ENCODE results near the gene NRARP. TPM values are rescaled to one million over a fixed set of nuclear protein-coding genes. Genes with fewer than 3 reads are reported as not detected.

The NRARP gene
- total and polyA plus RNA-seq, 2 of the 13 experiments (the other 11 are each of a cell fraction or from before 2014, with no cell fraction given), result 0.22 to 0.46 TPM

GRCh38 chr9:137350696-137351584, 48.9 kb upstream of the NRARP start:
- ATAC-seq (no peak; the same call in 2 of the 3 replicates), FAIRE-seq (no peak), DNase-seq (ENCODE audit: low spot score) (no peak)
- 57% methylated on average over 2 of the region's 30 CpGs for WGBS (ENCODE audit: low lambda C conversion rate)
- no peak overlapping the region for H3K4me3 ChIP-seq (replicated peaks in 1 of 3; ENCODE audit: insufficient read depth in 1 of 3, low read depth in 2 of 3, low read length in 3 of 3)
- no peak overlapping the region for H3K27ac ChIP-seq (ENCODE audit: extremely low read length, insufficient read depth, low read length)
- ChIA-PET CTCF (ENCODE audit: low intra/inter-chr PET ratio, low total read pairs) (no interaction called here), POLR2A (no interaction called here)
- no peak overlapping the region for H2AFZ ChIP-seq (ENCODE audit: low read length)
- intact Hi-C loops (cut with micrococcal nuclease; ENCODE audit: unreplicated experiment) (no loop called here), in situ Hi-C loops (cut with HindIII; ENCODE audit: extremely low pct_ligation_motif_present, low pct_unique_long_range_greater_than_20kb) (no loop called here)
- H3K36me3 ChIP-seq (replicated peaks in 1 of 2; ENCODE audit: control insufficient read depth in 1 of 2, insufficient read depth in 2 of 2, low read length in 2 of 2), result no peaks in the 10 kb centered on the region
- H3K79me2 ChIP-seq (ENCODE audit: insufficient read depth, low read length), result no peaks in the 10 kb centered on the region
- BruUV-seq (replicated peaks), result no TSS peak
- no peak overlapping the region for H3K9ac ChIP-seq (ENCODE audit: insufficient read depth, low read depth, low read length)
- H3K9me3 ChIP-seq (ENCODE audit: low read length), result peaks cover 7% of the 10 kb centered on the region; the same call in 1 of the 2 replicates
- H4K20me1 ChIP-seq (ENCODE audit: insufficient read depth, low read length), result no peaks in the 10 kb centered on the region
- H3K27me3 ChIP-seq (ENCODE audit: control insufficient read depth in 1 of 2, insufficient read depth in 2 of 2, low read length in 2 of 2), result peaks cover 0 to 3% of the 10 kb centered on the region in 2 experiments; a peak in 1 of 5 replicates
- peaks cover 12% of the 10 kb centered on the region for H3K4me1 ChIP-seq (ENCODE audit: insufficient read depth, low read length)
- TF ChIP-seq ZKSCAN5 (CRISPR knock-in tag; IDR thresholded peaks at IDR 0.05) (no peak), HNRNPL (IDR thresholded peaks at IDR 0.05; ENCODE audit: low read depth, low read length) (0 out of 2 replicates have a peak, but pooled peaks have one; percentile 22), CTCF (CRISPR knock-in tag; IDR thresholded peaks at IDR 0.05) (peak; percentile 23; the same call in 1 of the 2 replicates)
- H3K4me2 ChIP-seq (ENCODE audit: low read depth, low read length), result no peak overlapping the region

- intact Hi-C loops (cut with micrococcal nuclease; ENCODE audit: unreplicated experiment) (no loop called here), in situ Hi-C loops (cut with HindIII; ENCODE audit: extremely low pct_ligation_motif_present, low pct_unique_long_range_greater_than_20kb) (no loop called here)
- ChIA-PET POLR2A (no interaction called here), CTCF (ENCODE audit: low intra/inter-chr PET ratio, low total read pairs) (no interaction called here)
- Histone ChIP-seq H2AFZ (ENCODE audit: low read length) (no peak overlapping the region), H3K4me1 (ENCODE audit: insufficient read depth, low read length) (peaks cover 12% of the 10 kb centered on the region), H3K4me2 (ENCODE audit: low read depth, low read length) (no peak overlapping the region), H3K9me3 (ENCODE audit: low read length) (no peaks in the 10 kb centered on the region), H3K79me2 (ENCODE audit: insufficient read depth, low read length) (no peaks in the 10 kb centered on the region), H4K20me1 (ENCODE audit: insufficient read depth, low read length) (no peaks in the 10 kb centered on the region), H3K9ac (ENCODE audit: insufficient read depth, low read depth, low read length) (no peak overlapping the region), H3K36me3 (replicated peaks in 1 of 2; ENCODE audit: control insufficient read depth in 1 of 2, insufficient read depth in 2 of 2, low read length in 2 of 2) (no peaks in the 10 kb centered on the region), H3K27me3 (ENCODE audit: control insufficient read depth in 1 of 2, insufficient read depth in 2 of 2, low read length in 2 of 2) (peaks cover 0 to 3% of the 10 kb centered on the region in 2 experiments; a peak in 1 of 5 replicates), H3K4me3 (replicated peaks in 1 of 3; ENCODE audit: insufficient read depth in 1 of 3, low read depth in 2 of 3, low read length in 3 of 3) (no peak overlapping the region), H3K27ac (ENCODE audit: extremely low read length, insufficient read depth, low read length) (no peak overlapping the region)
- ATAC-seq (no peak), FAIRE-seq (no peak), DNase-seq (ENCODE audit: low spot score) (no peak)
- WGBS (ENCODE audit: low lambda C conversion rate), result 88% methylated on average over 9 of the region's 27 CpGs
- BruUV-seq (replicated peaks), result no TSS peak
- no peak for TF ChIP-seq ZNF646 (CRISPR knock-in tag; IDR thresholded peaks at IDR 0.05)
- no peak for TF ChIP-seq ATF1 (CRISPR knock-in tag; IDR thresholded peaks at IDR 0.05)
- no peak for TF ChIP-seq GZF1 (CRISPR knock-in tag; IDR thresholded peaks at IDR 0.05)
- TF ChIP-seq ZNF530 (CRISPR knock-in tag; IDR thresholded peaks at IDR 0.05; ENCODE audit: low read depth), result no peak
- TF ChIP-seq HMG20A (CRISPR knock-in tag; IDR thresholded peaks at IDR 0.05; ENCODE audit: borderline replicate concordance), result no peak
These were observed 47.5 kb upstream of the NRARP start for GRCh38 chr9:137349471-137350033.
